Osteocyte (in vitro differentiated cells): ENCODE results near the gene NME1. TPM values are rescaled to one million over a fixed set of nuclear protein-coding genes. Genes with fewer than 3 reads are reported as not detected.
A peak's percentile ranks its signal among the peaks of the same experiment; 100 is the strongest.
"Not testable (repeated sequence)": the region's sequence is repeated elsewhere in the genome, so short reads cannot be mapped to it uniquely, and the experiment has no call there.

ENCODE experiments used
- DNase-seq: peaks from one replicate; pipeline ENCODE4 v3.0.0; 2021; ENCODE audit warnings: mixed read lengths; ENCODE audit not compliant: unreplicated experiment; ENCODE audit errors: extremely low spot score
- H3K27ac Mint-ChIP-seq: one replicate; pipeline ENCODE4 v1.8.0; 2021; ENCODE audit warnings: mild to moderate bottlenecking, mixed read lengths; ENCODE audit not compliant: unreplicated experiment
- H3K27me3 Mint-ChIP-seq: one replicate; pipeline ENCODE4 v1.8.0; 2021; ENCODE audit warnings: mixed read lengths; ENCODE audit not compliant: unreplicated experiment
- H3K36me3 Mint-ChIP-seq: one replicate; pipeline ENCODE4 v1.8.0; 2021; ENCODE audit warnings: mixed read lengths; ENCODE audit not compliant: unreplicated experiment
- H3K4me1 Mint-ChIP-seq: one replicate; pipeline ENCODE4 v1.8.0; 2021; ENCODE audit warnings: mixed read lengths; ENCODE audit not compliant: unreplicated experiment
- H3K4me3 Mint-ChIP-seq: one replicate; pipeline ENCODE4 v1.8.0; 2021; ENCODE audit warnings: mild to moderate bottlenecking, moderate library complexity, mixed read lengths; ENCODE audit not compliant: unreplicated experiment
- H3K9me3 Mint-ChIP-seq: one replicate; pipeline ENCODE4 v1.8.0; 2021; ENCODE audit warnings: mixed read lengths; ENCODE audit not compliant: unreplicated experiment
- long read RNA-seq: library from polyadenylated mRNA; unstranded; transcript quantifications from one replicate; pipeline ENCODE4 v2.0.0, GENCODE V29; 2021
- total RNA-seq: library from RNA; stranded (reverse); gene quantifications from 2 replicates; pipeline ENCODE4 v1.2.1, GENCODE V29; 2021
- TF ChIP-seq, protein P1 (sequence below): fragments of 200-600 bp; sonication (generic); IDR thresholded peaks from 2 replicates; pipeline ENCODE4 v1.5.0; 2021; ENCODE audit warnings: antibody characterized with exemption, mild to moderate bottlenecking, moderate library complexity

NME1 gene
- 77.7 and 77.8 TPM in 2 replicates for total RNA-seq
- long read RNA-seq, transcript NME1-203 (5 exons, 940 nt), result major isoform, 38 of 49 reads
- long read RNA-seq, partial matches to known transcripts, result 5 of 49 reads
- long read RNA-seq, other reads (novel, unspliced or antisense), result 1 of 49 reads

DNA sequence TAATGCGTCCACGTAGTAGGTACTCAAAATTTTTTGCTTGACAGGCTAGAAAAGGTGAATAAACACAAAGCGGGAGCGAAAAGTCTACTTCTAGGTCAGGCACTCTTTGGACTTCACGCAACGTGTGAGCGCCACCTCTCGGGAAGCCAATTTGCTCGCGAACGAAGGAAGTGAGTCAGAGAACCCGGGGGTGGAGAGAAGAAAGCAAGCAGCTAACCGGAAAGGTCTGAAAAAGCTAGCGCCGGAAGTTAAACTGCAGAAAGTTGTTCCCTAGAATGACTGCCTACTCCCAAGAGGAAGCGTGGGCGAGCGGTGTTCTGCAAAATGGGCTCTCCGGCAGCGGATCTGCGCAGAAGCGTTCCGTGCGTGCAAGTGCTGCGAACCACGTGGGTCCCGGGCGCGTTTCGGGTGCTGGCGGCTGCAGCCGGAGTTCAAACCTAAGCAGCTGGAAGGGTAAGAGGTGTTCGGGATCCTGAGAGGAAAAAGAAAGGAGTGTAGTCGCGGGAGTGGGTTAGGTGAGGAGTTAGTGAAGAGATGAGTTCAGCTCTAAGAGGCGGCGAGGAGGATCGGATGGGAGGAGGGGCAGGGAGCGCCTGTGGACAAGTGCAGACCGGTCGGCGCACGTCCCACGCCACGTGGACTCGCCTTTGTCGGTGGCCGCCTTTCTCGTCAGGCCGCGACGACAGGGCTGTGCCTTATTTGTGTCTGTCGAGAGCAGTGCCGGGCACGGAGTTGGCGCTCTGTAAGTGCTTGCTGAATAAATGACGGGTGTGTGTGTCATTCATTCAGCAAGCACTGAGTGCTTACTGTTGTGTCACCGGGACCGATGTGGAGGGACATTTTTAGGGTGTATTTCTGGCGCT is at the start of gene NME1:
NME1 (plus strand) TSS at position 350 of the 863 bp plus-strand sequence. CDS start 2,096 bp downstream, outside the sequence.
- H3K27ac Mint-ChIP-seq, result no peak within 1 kb of the TSS
- DNase-seq, result peak; percentile 99
- peaks cover 5% of the 10 kb centered on the region for H3K36me3 Mint-ChIP-seq
- no peak within 1 kb of the TSS for H3K4me3 Mint-ChIP-seq
- H3K27me3 Mint-ChIP-seq, result no peaks in the 10 kb centered on the region
- TF ChIP-seq, protein P1, sequence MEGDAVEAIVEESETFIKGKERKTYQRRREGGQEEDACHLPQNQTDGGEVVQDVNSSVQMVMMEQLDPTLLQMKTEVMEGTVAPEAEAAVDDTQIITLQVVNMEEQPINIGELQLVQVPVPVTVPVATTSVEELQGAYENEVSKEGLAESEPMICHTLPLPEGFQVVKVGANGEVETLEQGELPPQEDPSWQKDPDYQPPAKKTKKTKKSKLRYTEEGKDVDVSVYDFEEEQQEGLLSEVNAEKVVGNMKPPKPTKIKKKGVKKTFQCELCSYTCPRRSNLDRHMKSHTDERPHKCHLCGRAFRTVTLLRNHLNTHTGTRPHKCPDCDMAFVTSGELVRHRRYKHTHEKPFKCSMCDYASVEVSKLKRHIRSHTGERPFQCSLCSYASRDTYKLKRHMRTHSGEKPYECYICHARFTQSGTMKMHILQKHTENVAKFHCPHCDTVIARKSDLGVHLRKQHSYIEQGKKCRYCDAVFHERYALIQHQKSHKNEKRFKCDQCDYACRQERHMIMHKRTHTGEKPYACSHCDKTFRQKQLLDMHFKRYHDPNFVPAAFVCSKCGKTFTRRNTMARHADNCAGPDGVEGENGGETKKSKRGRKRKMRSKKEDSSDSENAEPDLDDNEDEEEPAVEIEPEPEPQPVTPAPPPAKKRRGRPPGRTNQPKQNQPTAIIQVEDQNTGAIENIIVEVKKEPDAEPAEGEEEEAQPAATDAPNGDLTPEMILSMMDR, result peak; percentile 92
- H3K4me1 Mint-ChIP-seq, result no peaks in the 10 kb centered on the region
- H3K9me3 Mint-ChIP-seq, result no peaks in the 10 kb centered on the region

DNA sequence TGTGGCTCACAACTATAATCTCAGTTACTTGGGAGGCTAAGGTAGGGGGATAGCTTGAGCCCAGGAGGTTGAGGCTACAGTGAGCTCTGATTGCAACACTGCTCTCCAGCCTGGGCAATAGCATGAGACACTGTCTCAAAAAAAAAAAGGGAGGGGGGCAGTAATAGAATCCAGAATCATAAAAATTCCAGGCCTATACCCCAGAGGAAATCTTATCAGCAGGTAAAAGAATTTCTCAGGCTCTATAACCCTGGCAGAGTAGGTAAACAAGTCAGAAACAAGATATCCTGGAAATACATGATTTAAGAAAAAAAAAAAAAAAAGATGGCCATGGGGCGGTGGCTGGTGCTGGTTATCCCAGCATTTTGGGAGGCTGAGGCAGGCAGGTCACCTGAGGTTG is 45.6 kb upstream of the NME1 start:
- Mint-ChIP-seq H3K4me1 (peaks cover 21% of the 10 kb centered on the region), H3K27me3 (no peaks in the 10 kb centered on the region), H3K27ac (no peak overlapping the region), H3K9me3 (no peaks in the 10 kb centered on the region), H3K4me3 (no peak overlapping the region), H3K36me3 (peaks cover 2% of the 10 kb centered on the region)
- no peak for DNase-seq
- TF ChIP-seq, protein P1, result no peak

DNA sequence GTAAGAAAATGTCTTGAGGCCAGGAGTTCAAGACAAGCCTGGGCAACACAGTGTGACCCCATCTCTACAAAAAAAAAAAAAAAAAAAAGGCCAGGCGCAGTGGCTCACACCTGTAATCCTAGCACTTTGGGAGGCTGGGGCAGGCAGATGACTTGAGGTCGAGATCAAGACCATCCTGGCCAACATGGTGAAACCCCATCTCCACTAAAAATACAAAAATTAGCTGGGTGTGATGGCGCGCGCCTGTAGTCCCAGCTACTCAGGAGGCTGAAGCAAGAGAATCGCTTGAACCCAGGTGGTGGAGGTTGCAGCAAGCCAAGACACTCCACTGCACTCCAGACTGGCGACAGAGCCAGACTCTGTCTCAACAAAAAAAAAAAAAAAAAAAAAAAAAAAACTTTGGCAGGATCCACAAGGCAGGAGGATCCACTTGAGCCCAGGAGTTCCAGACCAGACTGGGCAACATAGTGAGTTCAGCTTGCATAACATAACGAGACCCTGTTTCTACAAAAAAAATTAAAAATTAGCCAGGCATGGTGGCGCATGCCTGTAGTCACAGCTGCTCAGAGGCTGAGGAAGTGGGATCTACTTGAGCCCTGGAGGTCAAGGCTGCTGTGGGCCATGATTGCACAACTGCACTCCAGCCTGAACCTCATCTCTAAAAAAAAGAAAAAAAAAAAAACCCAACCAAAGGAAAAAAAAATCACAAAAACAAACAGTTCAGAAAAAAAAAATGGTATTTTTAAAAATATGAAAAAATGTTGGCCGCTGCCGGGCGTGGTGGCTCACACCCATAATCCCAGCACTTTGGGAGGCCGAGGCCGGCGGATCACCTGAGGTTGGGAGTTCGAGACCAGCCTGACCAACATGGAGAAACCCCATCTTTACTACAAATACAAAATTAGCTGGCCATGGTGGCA is 40.8 kb upstream of the NME1 start:
- Mint-ChIP-seq H3K27ac (peak overlapping the region; percentile 27), H3K4me1 (peaks cover 26% of the 10 kb centered on the region)
- H3K9me3 Mint-ChIP-seq, H3K36me3 Mint-ChIP-seq, H3K27me3 Mint-ChIP-seq, H3K4me3 Mint-ChIP-seq, DNase-seq: not testable (repeated sequence)

- no peak overlapping the region for H3K27ac Mint-ChIP-seq
- H3K36me3 Mint-ChIP-seq, result peaks cover 2% of the 10 kb centered on the region
Measured at GRCh38 chr17:51115179-51115578, 38.2 kb upstream of the NME1 start.

More at GRCh38 chr17:51115179-51115578, 38.2 kb upstream of the NME1 start:
- H3K9me3 Mint-ChIP-seq, result no peaks in the 10 kb centered on the region
- H3K4me3 Mint-ChIP-seq, result no peak overlapping the region
- no peak for DNase-seq
- H3K27me3 Mint-ChIP-seq, result no peaks in the 10 kb centered on the region
- H3K4me1 Mint-ChIP-seq, result peaks cover 48% of the 10 kb centered on the region
- TF ChIP-seq, protein P1, result no peak
